NCI-H187 (cell line): ENCODE measurements around the gene PTPRCAP.

Experiments
- DNase-seq, 2 experiments: peaks; one replicate each; lab custom pipeline; 2025; lab: John Stamatoyannopoulos, UW

Gene PTPRCAP

GRCh38 chr11:67396259-67396581, 41.3 kb downstream of the PTPRCAP start:
- DNase-seq, result no peak

- DNase-seq, result no peak
These were observed 41.8 kb downstream of the PTPRCAP start for GRCh38 chr11:67395555-67396258.

GRCh38 chr11:67393990-67394389, 43.5 kb downstream of the PTPRCAP start:
- no peak for DNase-seq

- no peak for DNase-seq
These were observed 44.0 kb downstream of the PTPRCAP start for GRCh38 chr11:67393437-67393836.

GRCh38 chr11:67392183-67392715, 45.2 kb downstream of the PTPRCAP start:
- DNase-seq, result no peak

- DNase-seq, result peak; percentile 51 to 93
These were observed 45.9 kb downstream of the PTPRCAP start, which contains the start of gene RAD9A for GRCh38 chr11:67391304-67392182. RAD9A (plus strand) TSS chr11:67391986; CDS start chr11:67392045, 59 bp downstream.

GRCh38 chr11:67390947-67391303, 46.6 kb downstream of the PTPRCAP start:
- no peak for DNase-seq

- no peak for DNase-seq
These were observed 48.0 kb downstream of the PTPRCAP start for GRCh38 chr11:67389477-67389876.

GRCh38 chr11:67387518-67387917, 50.0 kb downstream of the PTPRCAP start:
- DNase-seq, result no peak

- DNase-seq, result no peak
These were observed 50.4 kb downstream of the PTPRCAP start for GRCh38 chr11:67387069-67387468.
